ENCODE measurements around the gene HOMER2.

- TF ChIP-seq EP300 (IDR thresholded peaks at IDR 0.05) = no peak
- TF ChIP-seq CTCF (IDR thresholded peaks at IDR 0.05) = no peak
- TF ChIP-seq POLR2A (IDR thresholded peaks at IDR 0.05) = no peak
- no peak for TF ChIP-seq POLR2AphosphoS5 (IDR thresholded peaks at IDR 0.05)
Measured at GRCh38 chr15:82840166-82840565, 112.4 kb downstream of the HOMER2 start.

Measured in stomach (tissue), 4 donors.